Activated CD4-positive, alpha-beta T cell treated with anti-CD3 and anti-CD28 coated beads, Interleukin-2, amount 50 U/mL, for 24 hours (primary cell): ENCODE data around the gene AP4S1.

Experiments used
- DNase-seq, 2 donors: peaks; one replicate each; pipeline ENCODE4 v3.0.0-alpha.2; 2020; ENCODE audit warnings: low read depth in 1 of 2, low spot score in 1 of 2

AP4S1 gene

GRCh38 chr14:31128601-31129526 lies 103.4 kb downstream of the AP4S1 start:
- no peak for DNase-seq

GRCh38 chr14:31133133-31133532 lies 107.7 kb downstream of the AP4S1 start:
- no peak for DNase-seq

GRCh38 chr14:31137214-31137889 lies 111.9 kb downstream of the AP4S1 start:
- no peak for DNase-seq

GRCh38 chr14:31138301-31138700 lies 112.9 kb downstream of the AP4S1 start:
- no peak for DNase-seq

GRCh38 chr14:31139301-31139847 lies 113.9 kb downstream of the AP4S1 start:
- DNase-seq, result no peak

GRCh38 chr14:31142455-31143087 lies 117.1 kb downstream of the AP4S1 start:
- DNase-seq, result no peak
